SK-N-SH (cell line): ENCODE data around the gene TYSND1. TPM values are rescaled to one million over a fixed set of nuclear protein-coding genes. Genes with fewer than 3 reads are reported as not detected.
A peak's percentile ranks its signal among the peaks of the same experiment; 100 is the strongest.

ENCODE experiments used
- CTCF ChIA-PET: fragments of 300-600, 350-600 bp; formaldehyde crosslinking; extraction: SDS; loops from one replicate; lab custom pipeline; 2021; lab: Yijun Ruan, JAX
- POLR2A ChIA-PET: fragments of 350-600 bp; sonication (Branson Sonifier 250); formaldehyde crosslinking; extraction: SDS; loops from one replicate; lab custom pipeline; 2020; ENCODE audit warnings: antibody characterized with exemption, inconsistent platforms; lab: Yijun Ruan, JAX
- DNase-seq: peaks from one replicate; pipeline ENCODE4 v3.0.0; 2012
- H2AFZ ChIP-seq: fragments of 200-600 bp; sonication (generic); 2 replicates; pipeline ENCODE4 v1.8.1; 2016; ENCODE audit warnings: antibody characterized with exemption, mild to moderate bottlenecking, low read depth
- H3F3A ChIP-seq: fragments of 200-600 bp; sonication (generic); replicated peaks from 2 replicates; pipeline ENCODE3; 2016; ENCODE audit warnings: antibody characterized with exemption, mild to moderate bottlenecking; ENCODE audit not compliant: insufficient read depth
- H3K27ac ChIP-seq, 2 experiments: fragments of 200-500 bp in 1 of 2; fragments of 200-600 bp in 1 of 2; sonication (Bioruptor generic) in 1 of 2; sonication (generic), shearing (Covaris generic) in 1 of 2; 2 replicates each; pipeline versions ENCODE4 v1.5.1 to v1.6.1; 2014 to 2016; ENCODE audit warnings: low read depth in 2 of 2, inconsistent platforms in 1 of 2, low read length in 1 of 2, mild to moderate bottlenecking in 1 of 2, mixed read lengths in 1 of 2
- H3K27me3 ChIP-seq: fragments of 200-600 bp; sonication (generic), shearing (Covaris generic); 2 replicates; pipeline ENCODE4 v1.6.1; 2016; ENCODE audit warnings: mixed run types; ENCODE audit not compliant: insufficient read depth
- H3K36me3 ChIP-seq, 2 experiments: fragments of 200-500 bp in 1 of 2; fragments of 200-600 bp in 1 of 2; sonication (Bioruptor generic) in 1 of 2; sonication (generic) in 1 of 2; replicated peaks in 1 of 2; 2 replicates each; pipeline versions ENCODE3 to v1.5.1; 2014 to 2016; ENCODE audit warnings: low read length in 1 of 2, mild to moderate bottlenecking in 1 of 2; ENCODE audit not compliant: insufficient read depth in 2 of 2, control insufficient read depth in 1 of 2
- H3K4me1 ChIP-seq, 2 experiments: fragments of 200-500 bp in 1 of 2; fragments of 200-600 bp in 1 of 2; sonication (Bioruptor generic) in 1 of 2; sonication (generic), shearing (Covaris generic) in 1 of 2; 2 replicates each; pipeline versions ENCODE4 v1.5.1 to v1.6.1; 2014 to 2016; ENCODE audit warnings: low read depth in 1 of 2, low read length in 1 of 2, mixed run types in 1 of 2; ENCODE audit not compliant: insufficient read depth in 2 of 2, control insufficient read depth in 1 of 2
- H3K4me2 ChIP-seq: fragments of 200-600 bp; sonication (generic), shearing (Covaris generic); 2 replicates; pipeline ENCODE4 v1.6.1; 2017; ENCODE audit warnings: mixed run types
- H3K4me3 ChIP-seq, 2 experiments: fragments of 200-500 bp in 1 of 2; fragments of 200-600 bp in 1 of 2; sonication (Bioruptor generic) in 1 of 2; sonication (generic), shearing (Covaris generic) in 1 of 2; 2 replicates each; pipeline versions ENCODE4 v1.5.1 to v1.8.1; 2014 to 2016; ENCODE audit warnings: low read depth in 2 of 2, inconsistent platforms in 1 of 2, low read length in 1 of 2, mild to moderate bottlenecking in 1 of 2, mixed read lengths in 1 of 2, moderate library complexity in 1 of 2
- H3K79me2 ChIP-seq: fragments of 200-600 bp; sonication (generic); 2 replicates; pipeline ENCODE4 v1.8.1; 2017; ENCODE audit warnings: mild to moderate bottlenecking; ENCODE audit not compliant: insufficient read depth
- H3K9ac ChIP-seq: fragments of 200-600 bp; sonication (generic); 2 replicates; pipeline ENCODE4 v1.6.1; 2017; ENCODE audit warnings: mixed run types
- H3K9me2 ChIP-seq: fragments of 200-600 bp; sonication (generic); 2 replicates; pipeline ENCODE4 v1.6.1; 2017; ENCODE audit warnings: mixed run types
- H3K9me3 ChIP-seq: fragments of 200-600 bp; sonication (generic); 2 replicates; pipeline ENCODE4 v1.6.1; 2017; ENCODE audit warnings: mixed run types, mild to moderate bottlenecking, moderate library complexity
- H4K20me1 ChIP-seq: fragments of 200-600 bp; sonication (generic); 2 replicates; pipeline ENCODE4 v1.6.1; 2017; ENCODE audit warnings: mild to moderate bottlenecking, mixed run types; ENCODE audit not compliant: insufficient read depth
- CHD2 ChIP-seq: fragments of 150-350 bp; IDR thresholded peaks from 2 replicates; pipeline ENCODE4 v1.6.1; 2018; ENCODE audit warnings: low read length; ENCODE audit not compliant: partially characterized antibody
- EZH2phosphoT487 ChIP-seq: fragments of 200-600 bp; sonication (generic); IDR thresholded peaks from 2 replicates; pipeline ENCODE4 v1.6.1; 2017; ENCODE audit warnings: low read depth, mixed run types, mild to moderate bottlenecking, antibody characterized with exemption, moderate library complexity, borderline replicate concordance
- FOXM1 ChIP-seq: IDR thresholded peaks from 2 replicates; pipeline ENCODE4 v1.4.0; 2012; ENCODE audit warnings: low read depth, mild to moderate bottlenecking
- GATA2 ChIP-seq: sonication (generic); formaldehyde crosslinking; IDR thresholded peaks from 2 replicates; pipeline ENCODE4 v1.5.0; 2020; ENCODE audit warnings: mild to moderate bottlenecking, missing genetic modification reagents
- MEF2A ChIP-seq: IDR thresholded peaks from 2 replicates; pipeline ENCODE4 v1.4.0; 2012; ENCODE audit warnings: low read depth, borderline replicate concordance
- NFIC ChIP-seq: IDR thresholded peaks from 2 replicates; pipeline ENCODE4 v1.4.0; 2012; ENCODE audit warnings: borderline replicate concordance
- NRF1 ChIP-seq: IDR thresholded peaks from 2 replicates; pipeline ENCODE4 v1.6.1; 2012; ENCODE audit warnings: low read depth, mild to moderate bottlenecking, low read length
- RCOR1 ChIP-seq: fragments of 150-350 bp; IDR thresholded peaks from 2 replicates; pipeline ENCODE4 v1.6.1; 2017; ENCODE audit warnings: antibody characterized with exemption, low read length
- RXRA ChIP-seq: IDR thresholded peaks from 2 replicates; pipeline ENCODE4 v1.4.0; 2012; ENCODE audit warnings: low read depth, mild to moderate bottlenecking, borderline replicate concordance
- SIN3A ChIP-seq: IDR thresholded peaks from 2 replicates; pipeline ENCODE4 v1.6.1; 2012; ENCODE audit warnings: low read depth, mild to moderate bottlenecking, low read length, moderate library complexity, borderline replicate concordance
- SMC3 ChIP-seq: IDR thresholded peaks from 2 replicates; pipeline ENCODE4 v1.6.1; 2012; ENCODE audit warnings: low read depth, low read length, improper control_type of control experiment
- TEAD4 ChIP-seq: IDR thresholded peaks from 2 replicates; pipeline ENCODE4 v1.4.0; 2012; ENCODE audit warnings: mild to moderate bottlenecking, borderline replicate concordance; ENCODE audit not compliant: insufficient read depth
- WGBS: methylation state at CpG from one replicate; pipeline ENCODE4 v1.1.6; 2017; ENCODE audit warnings: low lambda C conversion rate; 5-methylcytosine and 5-hydroxymethylcytosine counted together
- polyA plus RNA-seq, 3 experiments: library from polyadenylated mRNA; depleted of rRNA; stranded (reverse); fragments of >200 nt; gene quantifications; 2 replicates each; pipeline ENCODE4 v1.2.3, GENCODE V29; 2012
- TF ChIP-seq, protein P1 (sequence below): IDR thresholded peaks from 2 replicates; pipeline ENCODE4 v1.4.0; 2012; ENCODE audit warnings: low read depth, borderline replicate concordance
- TF ChIP-seq, protein P2 (sequence below): fragments of 150-350 bp; IDR thresholded peaks from 2 replicates; pipeline ENCODE4 v1.6.1; 2017; ENCODE audit warnings: antibody characterized with exemption, low read length, low read depth, borderline replicate concordance
- TF ChIP-seq, protein P3 (sequence below): IDR thresholded peaks from 2 replicates; pipeline ENCODE4 v1.4.0; 2012; ENCODE audit warnings: low read depth

Gene TYSND1
- polyA plus RNA-seq, 1 of the 3 experiments (the other 2 are of a cell fraction) = 7.4 TPM

DNA sequence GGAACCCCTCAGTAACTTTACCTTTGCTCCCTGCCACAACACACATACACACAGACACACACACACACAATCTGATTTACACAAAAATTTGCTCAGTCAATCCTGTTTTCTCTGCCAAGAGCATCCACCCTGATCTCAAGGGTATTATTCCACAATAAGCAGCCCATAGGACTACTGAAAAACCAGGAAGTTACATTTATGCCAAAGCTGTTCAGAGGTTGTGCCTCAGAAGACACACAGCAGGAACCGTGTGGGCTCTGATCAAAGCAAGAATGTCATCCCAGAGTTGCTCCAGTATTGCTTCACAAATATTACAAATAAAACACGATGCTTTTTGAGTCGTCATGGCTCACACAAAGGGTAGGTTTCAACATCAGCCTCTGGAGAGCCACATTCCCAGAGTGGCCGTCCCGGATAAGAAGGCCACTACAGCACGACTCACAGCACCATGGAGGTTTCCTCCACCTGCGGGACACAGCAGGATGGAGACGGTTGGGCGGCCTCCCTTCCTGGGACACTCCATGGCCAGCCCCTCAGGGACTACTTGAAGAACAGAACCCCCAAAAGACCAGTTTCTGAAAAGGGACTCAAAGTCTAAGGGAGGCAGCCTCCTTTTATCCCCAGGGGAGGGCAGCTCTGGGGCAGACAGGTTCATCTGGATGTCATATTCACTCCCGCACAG lies 15.5 kb downstream of the TYSND1 start:
- Histone ChIP-seq H3K4me1 (peaks cover 0 to 3% of the 10 kb centered on the region in 2 experiments; a peak in 1 of 4 replicates), H2AFZ (no peak overlapping the region), H3K9me2 (no peaks in the 10 kb centered on the region), H3K27me3 (no peaks in the 10 kb centered on the region), H3K4me2 (0 out of 2 replicates have a peak overlapping the region, but pooled peaks have one; percentile 75), H3K9ac (no peak overlapping the region), H3K9me3 (no peaks in the 10 kb centered on the region), H3F3A (peaks cover 5% of the 10 kb centered on the region), H3K79me2 (no peaks in the 10 kb centered on the region; the same call in 1 of the 2 replicates), H3K4me3 (no peak overlapping the region), H3K36me3 (no peaks in the 10 kb centered on the region), H4K20me1 (no peaks in the 10 kb centered on the region), H3K27ac (no peak overlapping the region)
- TF ChIP-seq RCOR1 (no peak), RXRA (no peak), NRF1 (no peak), SMC3 (no peak), GATA2 (CRISPR knock-in tag) (no peak), CHD2 (no peak), EZH2phosphoT487 (no peak), FOXM1 (no peak), SIN3A (no peak), NFIC (no peak), TEAD4 (no peak), MEF2A (no peak)
- TF ChIP-seq, protein P1, sequence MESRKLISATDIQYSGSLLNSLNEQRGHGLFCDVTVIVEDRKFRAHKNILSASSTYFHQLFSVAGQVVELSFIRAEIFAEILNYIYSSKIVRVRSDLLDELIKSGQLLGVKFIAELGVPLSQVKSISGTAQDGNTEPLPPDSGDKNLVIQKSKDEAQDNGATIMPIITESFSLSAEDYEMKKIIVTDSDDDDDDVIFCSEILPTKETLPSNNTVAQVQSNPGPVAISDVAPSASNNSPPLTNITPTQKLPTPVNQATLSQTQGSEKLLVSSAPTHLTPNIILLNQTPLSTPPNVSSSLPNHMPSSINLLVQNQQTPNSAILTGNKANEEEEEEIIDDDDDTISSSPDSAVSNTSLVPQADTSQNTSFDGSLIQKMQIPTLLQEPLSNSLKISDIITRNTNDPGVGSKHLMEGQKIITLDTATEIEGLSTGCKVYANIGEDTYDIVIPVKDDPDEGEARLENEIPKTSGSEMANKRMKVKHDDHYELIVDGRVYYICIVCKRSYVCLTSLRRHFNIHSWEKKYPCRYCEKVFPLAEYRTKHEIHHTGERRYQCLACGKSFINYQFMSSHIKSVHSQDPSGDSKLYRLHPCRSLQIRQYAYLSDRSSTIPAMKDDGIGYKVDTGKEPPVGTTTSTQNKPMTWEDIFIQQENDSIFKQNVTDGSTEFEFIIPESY = no peak
- TF ChIP-seq, protein P2, sequence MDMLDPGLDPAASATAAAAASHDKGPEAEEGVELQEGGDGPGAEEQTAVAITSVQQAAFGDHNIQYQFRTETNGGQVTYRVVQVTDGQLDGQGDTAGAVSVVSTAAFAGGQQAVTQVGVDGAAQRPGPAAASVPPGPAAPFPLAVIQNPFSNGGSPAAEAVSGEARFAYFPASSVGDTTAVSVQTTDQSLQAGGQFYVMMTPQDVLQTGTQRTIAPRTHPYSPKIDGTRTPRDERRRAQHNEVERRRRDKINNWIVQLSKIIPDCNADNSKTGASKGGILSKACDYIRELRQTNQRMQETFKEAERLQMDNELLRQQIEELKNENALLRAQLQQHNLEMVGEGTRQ = no peak
- TF ChIP-seq, protein P3, sequence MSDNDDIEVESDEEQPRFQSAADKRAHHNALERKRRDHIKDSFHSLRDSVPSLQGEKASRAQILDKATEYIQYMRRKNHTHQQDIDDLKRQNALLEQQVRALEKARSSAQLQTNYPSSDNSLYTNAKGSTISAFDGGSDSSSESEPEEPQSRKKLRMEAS = no peak
- ChIA-PET POLR2A (no interaction called here), CTCF (interaction anchor here (0.9 to 5.7 kb wide), 4 partner anchors 14 to 26 kb away, joined by 3 to 62 read pairs (median 3); no protein-coding TSS in a partner anchor)
- DNase-seq = no peak
- 79% methylated on average over 5 of the region's 10 CpGs for WGBS
